Activated naive CD8-positive, alpha-beta T cell treated with anti-CD3 and anti-CD28 coated beads, Interleukin-2, amount 50 U/mL, for 24 hours (primary cell): ENCODE results near the gene DZIP3.

ENCODE experiments used
- ATAC-seq: fragments of 150-1000 bp; cut with Tn5 transposase; one replicate; pipeline ENCODE4 v1.10.0; 2021
- DNase-seq: peaks from one replicate; pipeline ENCODE4 v3.0.0; 2021
- H3K27ac Mint-ChIP-seq: one replicate; pipeline ENCODE4 v1.8.0; 2021; ENCODE audit warnings: mild to moderate bottlenecking, mixed read lengths
- H3K27me3 Mint-ChIP-seq: one replicate; pipeline ENCODE4 v1.8.0; 2021; ENCODE audit warnings: mixed read lengths
- H3K36me3 Mint-ChIP-seq: one replicate; pipeline ENCODE4 v1.8.0; 2021; ENCODE audit warnings: low read depth, mixed read lengths
- H3K4me1 Mint-ChIP-seq: one replicate; pipeline ENCODE4 v1.8.0; 2021; ENCODE audit warnings: mixed read lengths
- H3K4me3 Mint-ChIP-seq: one replicate; pipeline ENCODE4 v1.8.0; 2021; ENCODE audit warnings: mild to moderate bottlenecking, moderate library complexity, mixed read lengths
- H3K9me3 Mint-ChIP-seq: one replicate; pipeline ENCODE4 v1.8.0; 2021; ENCODE audit warnings: mixed read lengths

Gene DZIP3

GRCh38 chr3:108698461-108698860 lies 108.9 kb downstream of the DZIP3 start:
- no peak overlapping the region for H3K4me3 Mint-ChIP-seq
- no peak for ATAC-seq
- H3K4me1 Mint-ChIP-seq, result no peaks in the 10 kb centered on the region
- H3K36me3 Mint-ChIP-seq, result peaks cover 16% of the 10 kb centered on the region
- H3K27me3 Mint-ChIP-seq, result no peaks in the 10 kb centered on the region
- H3K27ac Mint-ChIP-seq, result no peak overlapping the region
- peaks cover 16% of the 10 kb centered on the region for H3K9me3 Mint-ChIP-seq
- no peak for DNase-seq

GRCh38 chr3:108705045-108705444 lies 115.5 kb downstream of the DZIP3 start:
- no peak overlapping the region for H3K27ac Mint-ChIP-seq
- H3K4me1 Mint-ChIP-seq, result no peaks in the 10 kb centered on the region
- no peak for ATAC-seq

GRCh38 chr3:108713009-108713516 lies 123.5 kb downstream of the DZIP3 start:
- H3K4me3 Mint-ChIP-seq, result no peak overlapping the region
- H3K4me1 Mint-ChIP-seq, result no peaks in the 10 kb centered on the region
- no peaks in the 10 kb centered on the region for H3K9me3 Mint-ChIP-seq
- H3K27me3 Mint-ChIP-seq, result no peaks in the 10 kb centered on the region
- no peak overlapping the region for H3K27ac Mint-ChIP-seq
- no peak for DNase-seq
- ATAC-seq, result no peak
- no peaks in the 10 kb centered on the region for H3K36me3 Mint-ChIP-seq

More at GRCh38 chr3:108705045-108705444, 115.5 kb downstream of the DZIP3 start:
- DNase-seq, result no peak
- H3K4me3 Mint-ChIP-seq, result no peak overlapping the region
- H3K9me3 Mint-ChIP-seq, result peaks cover 22% of the 10 kb centered on the region
- peaks cover 5% of the 10 kb centered on the region for H3K36me3 Mint-ChIP-seq
- no peaks in the 10 kb centered on the region for H3K27me3 Mint-ChIP-seq

GRCh38 chr3:108713816-108714215 lies 124.3 kb downstream of the DZIP3 start:
- DNase-seq, result no peak
- Mint-ChIP-seq H3K4me3 (no peak overlapping the region), H3K4me1 (no peaks in the 10 kb centered on the region), H3K27me3 (no peaks in the 10 kb centered on the region), H3K36me3 (no peaks in the 10 kb centered on the region), H3K9me3 (no peaks in the 10 kb centered on the region), H3K27ac (no peak overlapping the region)
- no peak for ATAC-seq

- H3K27ac Mint-ChIP-seq, result no peak overlapping the region
- no peaks in the 10 kb centered on the region for H3K36me3 Mint-ChIP-seq
- ATAC-seq (no peak), DNase-seq (no peak)
- H3K9me3 Mint-ChIP-seq, result peaks cover 16% of the 10 kb centered on the region
- no peaks in the 10 kb centered on the region for H3K4me1 Mint-ChIP-seq
- H3K27me3 Mint-ChIP-seq, result no peaks in the 10 kb centered on the region
- no peak overlapping the region for H3K4me3 Mint-ChIP-seq
Observed at GRCh38 chr3:108718454-108718853, 128.9 kb downstream of the DZIP3 start.

GRCh38 chr3:108719178-108719806 lies 129.8 kb downstream of the DZIP3 start:
- H3K27me3 Mint-ChIP-seq, result no peaks in the 10 kb centered on the region
- H3K9me3 Mint-ChIP-seq, result peaks cover 16% of the 10 kb centered on the region
- H3K4me3 Mint-ChIP-seq, result no peak overlapping the region
- H3K36me3 Mint-ChIP-seq, result no peaks in the 10 kb centered on the region
- no peak for ATAC-seq
- no peak overlapping the region for H3K27ac Mint-ChIP-seq
- no peak for DNase-seq
- no peaks in the 10 kb centered on the region for H3K4me1 Mint-ChIP-seq

- H3K36me3 Mint-ChIP-seq, result no peaks in the 10 kb centered on the region
- H3K4me3 Mint-ChIP-seq, result no peak overlapping the region
- peaks cover 16% of the 10 kb centered on the region for H3K9me3 Mint-ChIP-seq
- no peak overlapping the region for H3K27ac Mint-ChIP-seq
- DNase-seq (no peak), ATAC-seq (no peak)
- H3K27me3 Mint-ChIP-seq, result no peaks in the 10 kb centered on the region
- no peaks in the 10 kb centered on the region for H3K4me1 Mint-ChIP-seq
Observed at GRCh38 chr3:108722724-108723123, 133.2 kb downstream of the DZIP3 start.

GRCh38 chr3:108724101-108724500 lies 134.6 kb downstream of the DZIP3 start:
- ATAC-seq (no peak), DNase-seq (no peak)
- no peak overlapping the region for H3K4me3 Mint-ChIP-seq
- no peak overlapping the region for H3K27ac Mint-ChIP-seq
- peaks cover 16% of the 10 kb centered on the region for H3K9me3 Mint-ChIP-seq
- no peaks in the 10 kb centered on the region for H3K27me3 Mint-ChIP-seq
- no peaks in the 10 kb centered on the region for H3K4me1 Mint-ChIP-seq
- no peaks in the 10 kb centered on the region for H3K36me3 Mint-ChIP-seq

GRCh38 chr3:108728105-108728504 lies 138.6 kb downstream of the DZIP3 start:
- Mint-ChIP-seq H3K9me3 (peaks cover 1% of the 10 kb centered on the region), H3K27me3 (no peaks in the 10 kb centered on the region), H3K36me3 (no peaks in the 10 kb centered on the region), H3K4me1 (no peaks in the 10 kb centered on the region), H3K27ac (no peak overlapping the region), H3K4me3 (no peak overlapping the region)
- ATAC-seq (no peak), DNase-seq (no peak)

- H3K9me3 Mint-ChIP-seq, result no peaks in the 10 kb centered on the region
- no peak overlapping the region for H3K27ac Mint-ChIP-seq
- H3K4me3 Mint-ChIP-seq, result no peak overlapping the region
- no peaks in the 10 kb centered on the region for H3K36me3 Mint-ChIP-seq
- H3K4me1 Mint-ChIP-seq, result no peaks in the 10 kb centered on the region
- no peaks in the 10 kb centered on the region for H3K27me3 Mint-ChIP-seq
- DNase-seq, result no peak
- ATAC-seq, result peak; percentile 53
Observed at GRCh38 chr3:108728934-108729333, 139.4 kb downstream of the DZIP3 start.

GRCh38 chr3:108736821-108737220 lies 147.3 kb downstream of the DZIP3 start:
- no peaks in the 10 kb centered on the region for H3K9me3 Mint-ChIP-seq
- H3K27ac Mint-ChIP-seq, result no peak overlapping the region
- H3K4me1 Mint-ChIP-seq, result no peaks in the 10 kb centered on the region
- ATAC-seq, result no peak
- no peaks in the 10 kb centered on the region for H3K27me3 Mint-ChIP-seq
- H3K4me3 Mint-ChIP-seq, result no peak overlapping the region
- DNase-seq, result no peak
- no peaks in the 10 kb centered on the region for H3K36me3 Mint-ChIP-seq

GRCh38 chr3:108742929-108743328 lies 153.4 kb downstream of the DZIP3 start:
- Mint-ChIP-seq H3K27ac (no peak overlapping the region), H3K9me3 (no peaks in the 10 kb centered on the region)

More at GRCh38 chr3:108742929-108743328, 153.4 kb downstream of the DZIP3 start:
- H3K4me1 Mint-ChIP-seq, result no peaks in the 10 kb centered on the region
- ATAC-seq (no peak), DNase-seq (no peak)
- no peaks in the 10 kb centered on the region for H3K27me3 Mint-ChIP-seq
- H3K4me3 Mint-ChIP-seq, result no peak overlapping the region
- no peaks in the 10 kb centered on the region for H3K36me3 Mint-ChIP-seq
